Measurements from ENCODE around the gene EPN1. TPM values are rescaled to one million over a fixed set of nuclear protein-coding genes. Genes with fewer than 3 reads are reported as not detected.

The EPN1 gene
- total and polyA plus RNA-seq, 9 of the 15 experiments (the other 6 are each of a cell fraction or from before 2014, with no cell fraction given), result 0.08 to 138 (median 12.7) TPM

GRCh38 chr19:55638864-55639359 lies 36.1 kb upstream of the EPN1 start (continued):
- TF ChIP-seq, protein P1, sequence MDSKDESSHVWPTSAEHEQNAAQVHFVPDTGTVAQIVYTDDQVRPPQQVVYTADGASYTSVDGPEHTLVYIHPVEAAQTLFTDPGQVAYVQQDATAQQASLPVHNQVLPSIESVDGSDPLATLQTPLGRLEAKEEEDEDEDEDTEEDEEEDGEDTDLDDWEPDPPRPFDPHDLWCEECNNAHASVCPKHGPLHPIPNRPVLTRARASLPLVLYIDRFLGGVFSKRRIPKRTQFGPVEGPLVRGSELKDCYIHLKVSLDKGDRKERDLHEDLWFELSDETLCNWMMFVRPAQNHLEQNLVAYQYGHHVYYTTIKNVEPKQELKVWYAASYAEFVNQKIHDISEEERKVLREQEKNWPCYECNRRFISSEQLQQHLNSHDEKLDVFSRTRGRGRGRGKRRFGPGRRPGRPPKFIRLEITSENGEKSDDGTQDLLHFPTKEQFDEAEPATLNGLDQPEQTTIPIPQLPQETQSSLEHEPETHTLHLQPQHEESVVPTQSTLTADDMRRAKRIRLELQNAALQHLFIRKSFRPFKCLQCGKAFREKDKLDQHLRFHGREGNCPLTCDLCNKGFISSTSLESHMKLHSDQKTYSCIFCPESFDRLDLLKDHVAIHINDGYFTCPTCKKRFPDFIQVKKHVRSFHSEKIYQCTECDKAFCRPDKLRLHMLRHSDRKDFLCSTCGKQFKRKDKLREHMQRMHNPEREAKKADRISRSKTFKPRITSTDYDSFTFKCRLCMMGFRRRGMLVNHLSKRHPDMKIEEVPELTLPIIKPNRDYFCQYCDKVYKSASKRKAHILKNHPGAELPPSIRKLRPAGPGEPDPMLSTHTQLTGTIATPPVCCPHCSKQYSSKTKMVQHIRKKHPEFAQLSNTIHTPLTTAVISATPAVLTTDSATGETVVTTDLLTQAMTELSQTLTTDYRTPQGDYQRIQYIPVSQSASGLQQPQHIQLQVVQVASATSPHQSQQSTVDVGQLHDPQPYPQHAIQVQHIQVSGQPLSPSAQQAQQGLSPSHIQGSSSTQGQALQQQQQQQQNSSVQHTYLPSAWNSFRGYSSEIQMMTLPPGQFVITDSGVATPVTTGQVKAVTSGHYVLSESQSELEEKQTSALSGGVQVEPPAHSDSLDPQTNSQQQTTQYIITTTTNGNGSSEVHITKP (IDR thresholded peaks at IDR 0.05; ENCODE audit: partially characterized antibody), result peak; percentile 92
- TF ChIP-seq SRSF1 (IDR thresholded peaks at IDR 0.05; ENCODE audit: low read depth, low read length) (no peak), CBX1 (IDR thresholded peaks at IDR 0.05; ENCODE audit: low read depth) (no peak), MTA3 (IDR thresholded peaks at IDR 0.05; ENCODE audit: borderline replicate concordance) (no peak), NCOA2 (IDR thresholded peaks at IDR 0.05; ENCODE audit: partially characterized antibody in 2 of 2) (no peak), RFX5 (IDR thresholded peaks at IDR 0.05; ENCODE audit: low read depth, low read length) (no peak), POLR2G (IDR thresholded peaks at IDR 0.05; ENCODE audit: low read depth, low read length) (no peak), ILK (tag; IDR thresholded peaks at IDR 0.05; ENCODE audit: borderline replicate concordance, low read depth) (no peak), ZNF57 (CRISPR knock-in tag; IDR thresholded peaks at IDR 0.05) (no peak), MIER1 (IDR thresholded peaks at IDR 0.05; ENCODE audit: low read depth) (no peak), VEZF1 (CRISPR knock-in tag; IDR thresholded peaks at IDR 0.05) (0 out of 2 replicates have a peak, but pooled peaks have one; percentile 33), KAT7 (CRISPR knock-in tag; IDR thresholded peaks at IDR 0.05; ENCODE audit: borderline replicate concordance) (no peak), ZNF175 (CRISPR knock-in tag; IDR thresholded peaks at IDR 0.05; ENCODE audit: low read depth) (no peak), ZNF384 (IDR thresholded peaks at IDR 0.05; ENCODE audit: low read depth, low read length) (peak; percentile 68), CTBP1 (IDR thresholded peaks at IDR 0.05; ENCODE audit: borderline replicate concordance) (no peak), EP400 (IDR thresholded peaks at IDR 0.05) (no peak), CREB3L1 (IDR thresholded peaks at IDR 0.05; ENCODE audit: borderline replicate concordance, low read depth) (no peak), ZSCAN29 (IDR thresholded peaks at IDR 0.05) (no peak), ATF4 (CRISPR knock-in tag; IDR thresholded peaks at IDR 0.05) (no peak)
